HG03457 (cell line): ENCODE data around the gene ZNF792.
A peak's percentile ranks its signal among the peaks of the same experiment; 100 is the strongest.
"Not testable (repeated sequence)": the region's sequence is repeated elsewhere in the genome, so short reads cannot be mapped to it uniquely, and the experiment has no call there.

Experiments
- ATAC-seq: cut with Tn5 transposase; IDR thresholded peaks from one replicate; pipeline ENCODE4 v1.9.1; 2021; ENCODE audit warnings: moderate number of reproducible peaks; ENCODE audit not compliant: unreplicated experiment

ZNF792 gene

DNA sequence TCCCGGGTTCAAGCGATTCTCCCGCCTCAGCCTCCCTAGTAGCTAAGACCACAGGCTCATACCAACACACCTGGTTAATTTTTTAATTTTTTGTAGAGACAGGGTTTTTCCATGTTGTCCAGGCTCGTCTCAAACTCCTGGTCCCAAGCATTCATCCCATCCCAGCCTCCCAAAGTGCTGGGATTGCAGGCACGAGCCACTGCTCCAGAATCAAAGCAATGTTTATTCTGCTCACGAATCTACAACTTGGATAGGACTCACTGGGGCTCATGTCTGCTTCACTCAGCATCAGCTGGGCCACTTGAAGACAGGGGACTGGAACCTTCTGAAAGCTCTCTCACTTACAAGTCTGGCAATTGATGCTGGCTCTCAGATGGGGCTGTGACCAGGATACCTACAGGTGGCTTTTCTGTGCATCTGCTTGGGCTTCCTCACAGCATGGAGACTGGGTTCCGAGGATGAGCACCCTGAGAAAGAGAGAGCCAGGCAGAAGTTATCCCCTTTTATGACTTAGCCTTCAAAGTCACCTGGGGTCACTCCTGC is 8.2 kb upstream of the ZNF792 start:
- ATAC-seq = no peak

GRCh38 chr19:34970185-34970780 is 6.3 kb upstream of the ZNF792 start:
- not testable (repeated sequence) for ATAC-seq

DNA sequence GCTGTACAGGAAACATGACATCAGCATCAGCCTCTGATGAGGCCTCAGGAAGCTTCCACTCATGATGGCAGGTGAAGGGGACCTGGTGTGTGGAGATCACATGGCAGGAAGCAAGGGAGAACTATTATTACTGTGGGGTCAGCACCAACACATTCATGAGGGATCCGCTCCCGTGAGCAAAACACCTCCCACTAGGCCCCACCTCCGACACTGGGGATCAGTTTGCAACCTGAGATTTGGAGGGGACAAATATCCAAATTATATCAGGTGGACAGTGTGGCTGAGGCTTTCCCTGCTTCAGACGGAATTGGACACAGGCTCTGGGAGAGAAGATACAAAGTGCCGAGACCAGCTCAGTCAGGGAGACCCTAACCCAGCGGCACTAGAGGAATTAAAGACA is 5.7 kb upstream of the ZNF792 start:
- no peak for ATAC-seq

DNA sequence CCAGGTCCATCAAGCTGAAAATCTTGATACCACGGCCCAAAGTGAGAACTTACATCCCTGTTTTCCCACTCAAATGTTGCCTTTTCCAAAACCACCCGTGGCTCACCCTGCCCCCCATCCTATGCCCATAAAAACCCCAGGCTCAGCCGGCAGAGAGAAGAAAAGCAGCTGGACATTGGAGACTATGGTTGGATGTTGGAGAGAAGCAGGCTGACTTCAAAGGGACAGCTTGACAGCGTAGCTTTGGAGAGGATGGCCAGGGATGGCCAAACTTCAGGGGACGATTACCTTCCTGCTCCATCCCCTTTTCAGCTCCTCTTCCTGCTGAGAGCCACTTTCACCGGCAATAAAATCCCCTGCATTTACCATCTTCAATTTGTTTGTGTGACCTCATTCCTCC is 3.5 kb upstream of the ZNF792 start:
- no peak for ATAC-seq

- not testable (repeated sequence) for ATAC-seq
Measured at GRCh38 chr19:34965505-34965904, 1.5 kb upstream of the ZNF792 start.

DNA sequence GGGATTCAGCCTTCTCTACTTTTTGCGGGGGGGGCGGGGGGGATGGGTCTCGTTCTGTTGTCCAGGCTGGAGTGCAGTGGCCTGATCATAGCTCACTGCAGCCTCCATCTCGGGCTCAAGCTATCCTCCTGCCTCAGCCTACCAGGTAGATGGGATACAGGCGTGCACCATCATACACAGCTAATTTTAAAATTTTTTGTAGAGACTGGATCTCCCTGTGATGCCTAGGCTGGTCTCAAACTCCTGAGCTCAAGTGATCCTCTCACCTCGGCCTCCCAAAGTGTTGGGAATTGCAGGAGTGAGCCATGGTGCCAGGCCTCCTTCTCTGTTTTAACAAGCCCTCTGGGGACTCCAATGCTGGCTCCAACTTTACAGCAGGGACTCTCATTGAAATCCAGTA is 569 bp upstream of the ZNF792 start:
- no peak for ATAC-seq

GRCh38 chr19:34962687-34963572 is 1.1 kb downstream of the ZNF792 start:
- no peak for ATAC-seq

DNA sequence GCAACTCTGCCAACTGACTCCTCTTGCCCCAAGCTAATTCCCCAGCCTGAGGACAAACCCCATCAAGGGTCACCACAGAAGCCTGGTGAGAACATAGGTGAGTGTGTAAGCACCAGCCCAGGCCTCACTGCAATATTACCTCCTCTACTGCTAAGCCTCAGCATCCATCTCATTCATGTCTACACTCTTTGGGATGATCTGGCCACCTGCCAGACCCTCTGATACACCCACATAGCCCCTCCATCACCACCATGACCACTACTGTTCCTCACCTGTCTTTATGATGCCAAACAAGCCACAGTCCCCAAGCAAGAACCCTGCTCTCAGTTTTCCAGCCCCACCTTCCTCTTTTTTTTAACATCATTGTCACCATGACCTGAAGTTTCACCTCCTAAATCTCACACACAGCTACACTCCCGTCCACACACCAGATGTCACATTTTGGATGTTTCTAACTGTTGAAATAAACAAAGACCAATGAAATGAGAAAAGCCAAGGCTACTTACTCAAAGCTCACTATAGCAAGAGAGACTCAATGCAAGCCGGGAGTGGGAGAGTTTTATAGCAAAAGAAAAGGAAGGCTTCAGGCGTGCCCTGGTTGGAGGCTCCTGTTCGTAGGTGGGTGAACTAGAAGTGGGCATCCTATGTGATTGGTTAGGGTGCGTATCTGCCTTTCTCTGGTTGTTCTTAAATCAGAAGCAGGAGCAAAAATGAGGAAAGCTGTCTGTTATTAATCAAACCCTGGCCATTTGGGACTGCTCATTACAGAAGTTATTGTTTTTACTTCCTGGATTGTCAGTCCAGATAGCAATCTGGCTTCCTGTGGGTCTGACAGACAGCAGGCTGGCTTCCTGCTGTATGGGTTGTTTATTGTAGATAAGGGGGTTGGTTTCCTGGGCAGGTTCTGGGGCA is 2.0 kb downstream of the ZNF792 start:
- no peak for ATAC-seq

GRCh38 chr19:34960940-34961679 is 2.9 kb downstream of the ZNF792 start:
- ATAC-seq = no peak

DNA sequence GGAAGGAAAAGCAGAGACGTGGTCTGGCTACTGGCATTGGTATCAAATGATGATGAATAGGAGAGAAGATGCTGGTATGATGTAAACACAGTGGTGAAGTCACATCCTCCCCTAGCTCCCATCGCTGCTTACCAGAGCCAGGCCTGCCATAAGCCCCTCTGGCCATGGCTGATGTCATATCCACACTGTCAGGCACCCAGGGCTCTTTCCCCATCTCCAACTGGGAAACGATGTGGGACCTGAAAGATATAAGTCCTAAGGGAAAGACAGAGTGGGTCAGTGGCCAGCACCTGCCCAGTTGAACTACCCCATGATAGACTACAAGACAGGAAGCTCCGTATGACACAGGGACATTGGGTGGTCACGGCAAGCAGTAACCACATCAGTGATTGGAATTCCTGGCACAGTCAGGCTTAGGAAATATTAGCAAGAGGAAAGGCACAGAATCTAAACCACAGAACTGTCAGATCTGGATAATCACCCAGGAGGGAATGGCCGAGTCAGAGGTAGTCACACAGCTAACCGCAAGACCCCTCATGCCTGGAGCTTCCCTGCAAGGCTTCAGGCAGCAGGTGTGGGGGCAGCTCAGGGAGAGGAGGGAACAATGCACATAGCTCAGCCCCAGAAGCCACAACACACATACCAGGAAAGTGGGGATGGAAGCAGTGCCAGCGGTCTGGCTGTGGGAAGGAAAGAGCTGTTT is 3.8 kb downstream of the ZNF792 start:
- no peak for ATAC-seq

DNA sequence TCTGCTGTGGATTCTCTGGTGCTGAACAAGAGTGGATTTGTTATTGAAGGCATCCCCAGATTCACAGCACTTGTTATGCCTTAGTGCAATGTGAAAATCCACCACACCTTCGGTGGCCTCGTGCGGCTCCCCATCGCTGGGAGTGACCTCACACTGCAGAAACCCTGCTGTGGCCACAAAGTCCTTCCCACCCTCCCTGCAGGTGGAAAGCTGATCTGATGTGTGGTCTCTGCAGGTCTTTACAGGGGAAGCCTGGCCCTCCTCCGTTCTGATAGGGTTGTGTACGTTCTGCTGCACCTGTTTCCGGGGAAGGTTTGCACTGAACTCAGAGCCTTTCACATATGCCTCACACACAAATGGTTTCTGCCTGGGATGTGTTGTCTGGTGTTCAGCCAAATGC is 5.0 kb downstream of the ZNF792 start:
- ATAC-seq = no peak

GRCh38 chr19:34957830-34958751 is 5.9 kb downstream of the ZNF792 start:
- no peak for ATAC-seq

DNA sequence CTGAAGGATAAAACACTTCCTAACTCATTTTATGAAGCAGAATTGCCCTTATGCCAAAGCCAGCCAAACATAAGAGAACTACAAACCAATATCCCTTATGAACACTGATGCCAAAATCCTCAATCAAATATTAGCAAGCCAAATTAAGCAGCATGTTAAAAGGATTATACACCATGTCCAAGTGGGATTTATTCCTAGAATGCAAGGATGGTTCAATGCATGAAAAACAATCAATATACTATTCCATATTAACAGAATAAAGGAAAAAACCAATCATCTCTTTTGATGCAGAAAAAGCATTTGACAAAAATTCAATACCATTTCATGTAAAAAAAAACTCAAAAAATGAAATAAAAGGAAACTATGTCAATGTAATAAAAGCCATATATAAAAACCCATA is 10.9 kb downstream of the ZNF792 start:
- no peak for ATAC-seq

GRCh38 chr19:34943861-34944573 is 20.0 kb downstream of the ZNF792 start:
- no peak for ATAC-seq

- no peak for ATAC-seq
Measured at GRCh38 chr19:34938886-34939285, 25.1 kb downstream of the ZNF792 start.

- ATAC-seq = no peak
Measured at GRCh38 chr19:34936184-34936583, 27.8 kb downstream of the ZNF792 start.

- no peak for ATAC-seq
Measured at GRCh38 chr19:34932494-34932893, 31.5 kb downstream of the ZNF792 start.

DNA sequence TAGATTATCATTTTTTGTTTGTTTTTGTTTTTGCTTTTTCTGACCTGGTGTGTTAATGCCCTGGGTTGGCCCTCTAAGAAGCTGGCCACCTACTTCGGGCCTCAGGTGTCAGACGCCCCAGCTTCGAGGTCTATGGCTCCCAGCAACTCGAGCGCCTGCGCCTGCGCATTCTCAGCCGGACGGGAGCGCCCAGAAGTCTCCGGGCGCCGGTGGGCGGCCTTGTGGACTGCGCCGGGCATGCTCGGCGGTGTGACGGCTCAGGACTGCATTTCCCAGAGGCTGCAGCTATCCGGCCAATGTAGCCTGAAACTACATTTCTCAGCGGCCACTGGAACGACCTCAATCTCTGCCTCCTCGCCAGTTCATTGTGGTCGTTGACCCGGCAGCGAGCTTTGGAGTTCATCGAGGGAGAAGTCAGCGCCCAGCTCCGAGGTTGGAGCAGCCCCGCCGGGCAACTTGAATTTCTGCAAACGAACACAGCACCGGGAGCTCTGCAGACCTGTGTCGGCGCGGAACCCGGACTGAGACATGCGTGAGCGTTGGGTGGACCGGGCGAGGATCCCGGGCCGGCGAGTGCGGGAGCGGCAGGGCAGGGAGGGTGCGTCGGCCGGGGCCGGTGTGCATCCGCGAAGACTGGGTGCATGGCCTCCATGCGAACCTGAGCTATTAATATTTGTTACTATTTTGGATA is 37.2 kb downstream of the ZNF792 start, which contains the start of gene ZNF30:
TSS of gene ZNF30 (plus strand) at position 219 of the 691 bp plus-strand sequence. CDS start 3,045 bp downstream, outside the sequence.
- peak; percentile 57 for ATAC-seq
